ENCODE measurements around the gene AIF1L. TPM values are rescaled to one million over a fixed set of nuclear protein-coding genes. Genes with fewer than 3 reads are reported as not detected.
A peak's percentile ranks its signal among the peaks of the same experiment; 100 is the strongest.

Gene AIF1L
- total RNA-seq = 22.8 TPM
- long read RNA-seq, transcript AIF1L-201 (6 exons, 3,364 nt) = major isoform, 53 of 72 reads
- long read RNA-seq, partial matches to known transcripts = 17 of 72 reads
- long read RNA-seq, other reads (novel, unspliced or antisense) = 1 of 72 reads

GRCh38 chr9:131096269-131097125 is at the start of gene AIF1L:
Gene AIF1L, plus strand, starts transcription at chr9:131096531. Its CDS starts 99 bp downstream, at chr9:131096630.
- DNase-seq (no peak), ATAC-seq (ENCODE audit: poor library complexity) (peak; percentile 47)
- intact Hi-C loops (cut with DNase I) = no loop called here

- DNase-seq (peak; percentile 80), ATAC-seq (ENCODE audit: poor library complexity) (peak; percentile 92)
Observed at GRCh38 chr9:131046581-131047202, 49.6 kb upstream of the AIF1L start.

DNA sequence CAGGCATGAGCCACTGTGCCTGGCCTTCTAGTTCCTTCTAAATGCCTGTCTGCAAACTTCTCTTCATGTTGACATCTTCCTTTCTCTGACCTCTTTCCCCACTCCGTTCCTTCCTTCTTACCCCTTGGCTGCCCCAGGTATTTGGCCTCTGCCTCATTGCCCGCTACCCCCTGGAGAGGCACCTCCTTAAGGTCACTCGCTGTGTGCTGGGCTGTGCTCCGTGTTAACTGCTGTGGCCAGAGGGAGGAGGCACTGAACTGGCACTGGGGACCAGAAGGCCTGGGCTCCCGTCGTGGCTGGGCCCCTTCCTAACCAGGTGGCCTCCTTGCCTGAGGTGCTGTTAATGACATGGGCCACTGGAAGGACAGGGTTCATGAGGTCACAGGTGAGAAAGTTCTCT is 48.0 kb upstream of the AIF1L start:
- ATAC-seq (ENCODE audit: poor library complexity) = no peak
- intact Hi-C loops (cut with DNase I) = loop anchor here (10.0 kb wide), 2 partner anchors 104 to 344 kb away; no protein-coding TSS in a partner anchor
- no peak for DNase-seq

More at GRCh38 chr9:131046581-131047202, 49.6 kb upstream of the AIF1L start:
- intact Hi-C loops (cut with DNase I) = loop anchor here (10.0 kb wide), 2 partner anchors 102 to 342 kb away; no protein-coding TSS in a partner anchor

DNA sequence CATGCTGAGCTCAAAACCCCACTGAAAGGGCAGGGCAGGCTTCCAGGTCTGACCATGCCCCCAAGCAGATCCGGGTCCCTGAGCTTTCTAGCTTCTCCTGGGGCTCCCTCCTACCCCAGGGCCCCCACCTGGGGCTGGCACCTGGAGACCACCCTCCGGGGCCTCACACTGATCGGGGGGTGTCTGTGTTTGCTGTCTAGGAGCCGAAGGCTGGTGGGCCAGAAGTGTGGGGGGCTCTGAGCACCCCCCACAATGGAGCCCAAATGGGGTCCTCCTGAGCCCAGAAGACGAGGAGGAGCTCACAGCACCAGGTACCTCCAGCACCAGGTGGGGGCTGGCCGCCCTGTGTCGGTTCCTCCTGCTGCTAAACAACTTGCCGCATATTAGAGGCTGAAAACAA is 47.5 kb upstream of the AIF1L start:
- no peak for DNase-seq
- intact Hi-C loops (cut with DNase I) = loop anchor here (10.0 kb wide), 2 partner anchors 104 to 344 kb away; no protein-coding TSS in a partner anchor
- no peak for ATAC-seq (ENCODE audit: poor library complexity)

DNA sequence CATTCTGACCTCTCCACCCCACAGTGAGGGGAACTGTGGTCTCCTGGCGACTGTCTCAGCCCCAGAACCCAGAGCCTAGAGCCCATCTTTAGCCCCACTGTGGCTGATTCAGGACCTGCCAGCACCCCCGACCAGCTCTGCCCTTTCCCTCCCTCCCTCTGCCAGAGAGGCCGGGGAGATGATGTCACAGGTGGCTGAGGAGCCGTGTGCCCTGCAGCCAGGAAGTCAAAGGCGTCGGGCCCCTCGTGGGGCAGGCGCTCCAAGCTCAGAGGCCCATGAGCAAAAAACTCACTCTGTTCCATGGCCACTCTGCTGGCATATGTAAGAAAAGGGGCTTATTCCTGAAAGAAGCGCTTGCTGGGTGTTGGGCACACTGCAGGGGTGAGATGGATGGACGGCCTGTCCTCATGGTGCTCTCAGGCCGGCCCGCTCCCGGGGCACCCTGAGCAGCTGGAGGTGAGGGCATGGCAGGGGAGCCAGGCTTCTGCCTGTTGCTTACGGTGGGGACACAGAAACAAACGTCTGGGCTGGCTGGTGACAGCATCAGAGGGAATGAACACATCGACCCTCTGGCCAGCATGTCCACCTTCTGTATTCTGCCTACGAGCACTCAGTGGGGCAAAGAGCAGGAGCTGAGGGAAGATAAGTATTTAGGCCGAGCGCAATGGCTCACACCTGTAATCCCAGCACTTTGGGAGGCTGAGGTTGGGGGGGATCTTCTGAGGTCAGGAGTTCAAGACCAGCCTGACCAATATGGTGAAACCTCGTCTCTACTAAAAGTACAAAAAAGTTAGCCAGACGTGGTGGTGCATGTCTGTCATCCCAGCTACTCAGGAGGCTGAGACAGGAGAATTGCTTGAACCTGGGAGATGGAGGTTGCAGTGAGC is 46.3 kb upstream of the AIF1L start:
- DNase-seq (no peak), ATAC-seq (ENCODE audit: poor library complexity) (no peak)
- intact Hi-C loops (cut with DNase I) = loop anchor here (10.0 kb wide), 2 partner anchors 105 to 345 kb away; no protein-coding TSS in a partner anchor

DNA sequence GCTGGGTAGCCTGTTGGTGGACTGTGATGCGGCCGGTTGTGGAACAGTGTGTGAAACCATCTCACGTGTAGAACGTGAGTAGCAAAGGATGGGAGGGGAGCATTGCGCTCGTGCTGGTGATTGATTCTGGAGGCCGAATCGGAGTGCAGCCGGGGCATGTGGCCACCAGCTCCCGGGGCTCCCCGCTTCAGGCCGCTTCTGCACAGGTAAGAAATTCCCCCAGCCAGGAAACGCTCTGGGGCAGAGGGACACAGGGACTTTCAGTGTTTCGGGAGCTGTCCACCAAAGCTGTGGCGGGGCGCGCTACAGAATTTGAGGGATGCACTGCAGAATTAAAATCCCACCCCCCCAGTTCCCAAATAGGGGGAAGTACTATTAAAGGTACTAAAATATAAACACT is 45.5 kb upstream of the AIF1L start:
- no peak for DNase-seq
- intact Hi-C loops (cut with DNase I) = no loop called here
- ATAC-seq (ENCODE audit: poor library complexity) = no peak

DNA sequence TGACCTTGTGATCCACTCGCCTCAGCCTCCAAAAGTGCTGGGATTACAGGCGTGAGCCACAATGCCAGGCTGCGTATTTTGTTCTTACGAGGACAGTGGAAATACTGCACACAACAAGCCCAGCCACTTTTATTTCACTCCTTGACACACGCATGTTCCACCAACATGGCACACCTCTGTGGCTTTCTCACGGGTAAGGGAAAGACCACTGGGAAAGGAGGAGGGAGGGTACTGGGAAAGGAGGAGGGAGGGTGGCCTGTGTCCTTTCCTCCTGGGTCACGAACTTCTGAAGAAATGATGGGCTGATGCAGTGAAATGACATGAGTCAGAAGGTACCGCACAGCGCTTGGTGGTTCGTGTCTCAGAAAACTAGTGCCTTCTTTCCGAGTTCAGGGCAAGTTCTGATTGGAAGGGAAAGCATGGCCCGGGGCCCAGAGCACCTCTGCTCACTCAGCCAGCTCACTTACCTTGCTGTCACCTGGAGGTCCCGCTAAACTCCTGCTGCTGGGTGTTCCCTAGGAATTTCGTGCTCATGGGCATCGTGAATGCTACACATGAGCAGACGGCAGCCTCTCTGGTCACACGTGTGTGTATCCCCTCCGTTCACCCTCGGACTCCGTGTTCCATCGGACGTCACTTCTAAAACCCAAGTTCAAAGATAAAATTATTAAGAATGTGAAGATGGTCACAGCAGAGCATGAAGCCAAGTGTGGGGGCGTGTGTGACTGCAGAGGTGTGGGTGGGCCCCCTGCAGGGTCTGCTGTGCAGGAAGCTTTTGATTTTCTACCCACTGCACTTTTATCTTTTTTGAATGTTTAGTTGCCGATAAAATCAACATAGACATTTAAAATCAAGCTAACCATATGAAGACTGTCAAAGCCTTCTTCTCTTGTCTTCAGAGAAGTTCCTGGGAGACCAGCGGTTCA is 44.5 kb upstream of the AIF1L start:
- intact Hi-C loops (cut with DNase I) = no loop called here
- ATAC-seq (ENCODE audit: poor library complexity) (no peak), DNase-seq (no peak)

- ATAC-seq (ENCODE audit: poor library complexity) (no peak), DNase-seq (no peak)
- intact Hi-C loops (cut with DNase I) = no loop called here
Observed at GRCh38 chr9:131053896-131054295, 42.4 kb upstream of the AIF1L start.

DNA sequence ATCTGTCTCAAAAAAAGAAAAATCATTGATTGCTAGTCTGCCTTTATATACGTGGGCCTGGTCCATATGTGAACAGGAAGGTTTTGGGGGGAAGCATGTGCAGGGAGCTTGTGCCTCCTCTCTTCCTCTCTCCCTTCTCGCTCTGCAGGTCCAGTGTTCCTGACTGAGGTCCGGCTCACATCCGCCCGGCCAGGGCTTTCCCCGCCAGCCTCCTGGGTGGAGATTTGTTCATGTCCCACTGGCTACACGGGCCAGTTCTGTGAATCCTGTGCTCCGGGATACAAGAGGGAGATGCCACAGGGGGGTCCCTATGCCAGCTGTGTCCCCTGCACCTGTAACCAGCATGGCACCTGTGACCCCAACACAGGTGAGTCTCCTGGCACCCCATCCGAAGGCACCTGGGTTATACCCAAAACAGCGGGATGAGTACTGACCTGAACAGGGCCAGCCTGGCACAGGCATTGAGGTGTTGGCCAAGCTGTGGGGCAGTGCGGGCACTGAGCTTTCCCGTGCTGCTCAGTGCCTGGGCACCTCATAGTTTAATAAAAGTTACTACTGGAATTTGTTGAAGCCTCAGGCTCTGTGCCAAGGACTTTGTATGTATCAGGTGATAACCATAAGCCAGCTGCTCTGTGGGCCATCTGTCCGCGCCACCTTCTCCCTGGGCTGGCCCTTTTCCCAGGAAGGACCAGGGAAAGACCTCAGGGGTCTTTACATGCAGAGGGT is 39.4 kb upstream of the AIF1L start:
- ATAC-seq (ENCODE audit: poor library complexity) (peak; percentile 26), DNase-seq (no peak)
- intact Hi-C loops (cut with DNase I) = loop anchor here (5.0 kb wide), 1 partner anchor 280 kb away; no protein-coding TSS in a partner anchor

DNA sequence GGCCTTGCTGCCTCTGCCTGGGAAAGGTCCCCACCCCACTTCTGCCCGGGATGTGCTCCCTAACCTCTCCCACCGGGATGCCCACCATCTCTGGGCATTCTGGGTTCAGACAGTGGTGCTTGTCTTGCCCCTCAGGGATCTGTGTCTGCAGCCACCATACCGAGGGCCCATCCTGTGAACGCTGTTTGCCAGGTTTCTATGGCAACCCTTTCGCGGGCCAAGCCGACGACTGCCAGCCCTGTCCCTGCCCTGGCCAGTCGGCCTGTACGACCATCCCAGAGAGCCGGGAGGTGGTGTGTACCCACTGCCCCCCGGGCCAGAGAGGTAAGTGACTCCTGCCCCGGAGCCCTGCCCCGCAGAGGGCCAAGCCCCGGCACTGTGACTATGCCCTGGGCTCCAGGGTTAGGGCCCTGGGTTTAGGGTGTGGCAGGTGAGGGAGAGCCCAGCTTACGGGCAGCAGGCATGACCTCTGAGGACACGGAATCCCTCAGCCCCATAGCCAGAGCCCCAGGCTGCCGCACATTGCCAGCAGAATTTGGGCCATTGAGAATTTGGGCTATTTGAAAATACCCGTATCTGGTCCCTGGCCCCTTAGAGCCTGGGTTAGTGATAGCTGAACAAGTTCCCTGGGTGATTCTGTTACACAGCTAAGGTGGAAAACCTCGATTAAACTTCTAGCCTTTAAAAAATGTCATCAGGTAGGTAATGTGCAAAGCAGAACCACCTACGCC is 35.3 kb upstream of the AIF1L start:
- intact Hi-C loops (cut with DNase I) = no loop called here
- no peak for DNase-seq
- no peak for ATAC-seq (ENCODE audit: poor library complexity)

DNA sequence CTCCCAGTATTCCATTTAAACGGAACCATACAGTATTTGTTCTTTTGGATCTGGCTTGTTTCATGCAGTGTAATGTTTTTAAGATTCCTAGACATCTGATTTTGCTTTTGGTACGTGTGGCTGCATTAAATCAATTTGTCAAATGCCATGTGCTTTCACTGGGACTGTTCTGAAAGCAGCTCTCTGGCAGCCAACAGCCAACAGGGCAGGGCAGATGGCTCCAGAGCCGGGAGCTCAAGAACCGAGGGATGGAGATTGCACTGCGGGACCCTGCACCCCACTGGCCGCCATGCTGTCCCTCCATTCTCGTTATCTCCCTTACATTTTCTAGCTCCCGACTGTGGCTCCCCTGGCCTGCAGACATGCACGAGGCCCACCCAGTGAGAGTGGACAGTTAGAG is 33.4 kb upstream of the AIF1L start:
- intact Hi-C loops (cut with DNase I) = no loop called here
- ATAC-seq (ENCODE audit: poor library complexity) (no peak), DNase-seq (no peak)

DNA sequence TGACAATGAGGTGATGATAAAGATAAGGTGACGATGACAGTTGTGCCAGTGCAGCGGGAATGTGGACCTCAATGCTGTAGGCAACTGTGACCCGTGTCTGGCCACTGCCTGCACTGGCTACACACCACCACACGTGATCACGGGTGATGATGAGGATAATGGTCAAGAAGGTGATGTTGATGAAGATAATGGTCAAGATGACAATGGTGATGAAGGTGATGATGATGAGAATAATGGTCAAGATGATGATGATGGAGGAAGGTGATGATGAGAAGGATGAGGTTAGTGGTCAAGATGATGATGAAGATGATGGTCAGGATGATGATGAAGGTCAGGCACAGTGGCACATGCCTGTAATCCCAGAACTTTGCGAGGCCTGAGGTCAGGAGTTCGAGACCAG is 30.7 kb upstream of the AIF1L start:
- ATAC-seq (ENCODE audit: poor library complexity) = no peak
- DNase-seq = no peak
- intact Hi-C loops (cut with DNase I) = no loop called here

DNA sequence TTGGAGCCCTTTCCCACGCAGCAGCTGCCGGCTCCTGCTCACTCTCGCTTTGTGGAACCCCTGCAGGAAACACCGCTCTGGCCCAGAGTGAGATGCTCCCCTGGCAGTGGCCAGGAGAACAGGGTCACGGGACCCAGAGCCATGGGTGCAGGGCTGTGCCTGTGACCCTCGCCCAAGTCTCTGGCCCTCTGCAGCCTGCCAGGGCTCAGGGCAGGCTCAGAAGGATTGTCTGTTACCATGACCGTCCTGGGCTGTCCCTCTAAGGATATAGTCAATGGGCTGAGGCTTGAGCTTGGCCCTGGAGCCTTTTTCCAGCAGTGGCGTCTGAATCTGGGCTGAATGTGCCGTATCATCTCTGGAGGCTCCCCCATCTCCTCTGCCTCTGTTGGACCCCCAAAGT is 28.7 kb upstream of the AIF1L start:
- intact Hi-C loops (cut with DNase I) = no loop called here
- DNase-seq (no peak), ATAC-seq (ENCODE audit: poor library complexity) (peak; percentile 6)

DNA sequence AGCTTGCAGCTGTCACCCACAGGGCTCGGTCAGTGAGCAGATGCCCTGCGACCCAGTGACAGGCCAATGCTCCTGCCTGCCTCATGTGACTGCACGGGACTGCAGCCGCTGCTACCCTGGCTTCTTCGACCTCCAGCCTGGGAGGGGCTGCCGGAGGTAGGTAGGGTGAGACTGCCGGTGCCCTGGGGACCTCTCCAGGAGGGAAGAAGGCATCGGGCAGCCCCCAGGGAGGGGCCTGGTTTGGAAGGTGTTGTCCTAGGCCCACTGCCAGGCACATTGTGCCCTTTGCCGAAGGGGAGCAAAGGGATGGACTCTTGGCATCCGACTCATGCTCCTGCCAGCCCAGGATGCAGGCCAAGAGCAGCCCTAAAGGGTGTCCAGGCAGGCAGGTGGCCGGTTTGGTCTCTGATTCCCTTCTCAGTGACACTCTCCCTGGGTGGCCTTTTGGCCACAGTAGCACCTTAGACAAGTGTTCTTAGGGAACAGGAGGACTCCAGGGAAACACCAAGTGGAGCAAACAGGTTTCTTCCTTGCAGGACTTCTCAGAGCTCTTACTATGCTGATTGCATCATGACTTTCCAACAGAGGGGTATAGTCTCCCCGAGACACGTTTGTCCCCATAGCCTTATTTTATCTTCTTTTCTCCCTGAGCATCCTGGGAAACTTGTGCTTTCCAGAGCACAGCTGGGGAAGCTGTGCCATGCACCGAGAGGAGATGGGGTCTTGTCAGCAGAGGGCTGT is 28.1 kb upstream of the AIF1L start:
- no peak for DNase-seq
- ATAC-seq (ENCODE audit: poor library complexity) = peak; percentile 75
- intact Hi-C loops (cut with DNase I) = no loop called here

GRCh38 chr9:131069699-131070098 is 26.6 kb upstream of the AIF1L start:
- DNase-seq = no peak
- ATAC-seq (ENCODE audit: poor library complexity) = no peak
- intact Hi-C loops (cut with DNase I) = no loop called here
